HepG2 (cell line): Measurements from ENCODE around the gene ABCC12. TPM values are rescaled to one million over a fixed set of nuclear protein-coding genes. Genes with fewer than 3 reads are reported as not detected.

Experiments
- AHR ChIP-seq: IDR thresholded peaks from 2 replicates; pipeline ENCODE4 v1.6.1; 2018; ENCODE audit warnings: missing genetic modification reagents, missing compliant biosample characterization
- ARNT2 ChIP-seq: sonication (generic); formaldehyde crosslinking; IDR thresholded peaks from 2 replicates; pipeline ENCODE4 v1.8.0; 2022; ENCODE audit warnings: mild to moderate bottlenecking, low read depth, missing genetic modification reagents, moderate library complexity
- HNRNPLL ChIP-seq: fragments of 200-400 bp; formaldehyde crosslinking; IDR thresholded peaks from 2 replicates; pipeline ENCODE4 v1.6.1; 2017; ENCODE audit warnings: mild to moderate bottlenecking, low read depth, low read length; ENCODE audit not compliant: poor library complexity, severe bottlenecking
- IKZF4 ChIP-seq: sonication (generic); formaldehyde crosslinking; IDR thresholded peaks from 2 replicates; pipeline ENCODE4 v1.5.1; 2020; ENCODE audit warnings: borderline replicate concordance, mild to moderate bottlenecking, low read depth, missing genetic modification reagents; ENCODE audit errors: not compliant biosample characterization
- KLF12 ChIP-seq: sonication (generic); formaldehyde crosslinking; IDR thresholded peaks from 2 replicates; pipeline ENCODE4 v1.4.0; 2020; ENCODE audit warnings: missing genetic modification reagents, borderline replicate concordance
- KMT2A ChIP-seq: sonication (generic); formaldehyde crosslinking; IDR thresholded peaks from 2 replicates; pipeline ENCODE4 v1.4.0; 2020; ENCODE audit warnings: missing genetic modification reagents
- MED1 ChIP-seq: sonication (generic); formaldehyde crosslinking; IDR thresholded peaks from 2 replicates; pipeline ENCODE4 v1.4.0; 2020; ENCODE audit warnings: missing genetic modification reagents
- NR2F2 ChIP-seq: IDR thresholded peaks from 2 replicates; pipeline ENCODE4 v1.6.1; 2012; ENCODE audit warnings: low read depth, inconsistent platforms, borderline replicate concordance
- SNAI1 ChIP-seq: sonication (generic); formaldehyde crosslinking; IDR thresholded peaks from 2 replicates; pipeline ENCODE4 v1.5.0; 2020; ENCODE audit warnings: mild to moderate bottlenecking, missing genetic modification reagents, borderline replicate concordance
- TBP ChIP-seq: sonication (generic); formaldehyde crosslinking; IDR thresholded peaks from 2 replicates; pipeline ENCODE4 v1.5.0; 2020; ENCODE audit warnings: missing genetic modification reagents
- ZMYM2 ChIP-seq: sonication (generic); formaldehyde crosslinking; IDR thresholded peaks from 2 replicates; pipeline ENCODE4 v1.8.0; 2022; ENCODE audit warnings: mild to moderate bottlenecking, missing genetic modification reagents
- ZNF460 ChIP-seq: sonication (generic); formaldehyde crosslinking; IDR thresholded peaks from 2 replicates; pipeline ENCODE4 v1.5.1; 2020; ENCODE audit warnings: missing genetic modification reagents, mild to moderate bottlenecking, borderline replicate concordance
- ZNF660 ChIP-seq: sonication (generic); formaldehyde crosslinking; IDR thresholded peaks from 2 replicates; pipeline ENCODE4 v1.5.1; 2020; ENCODE audit warnings: mild to moderate bottlenecking, low read depth, missing genetic modification reagents, borderline replicate concordance
- ZNF777 ChIP-seq: sonication (generic); formaldehyde crosslinking; IDR thresholded peaks from 2 replicates; pipeline ENCODE4 v1.4.0; 2020; ENCODE audit warnings: missing genetic modification reagents
- ZNF891 ChIP-seq: sonication (generic); formaldehyde crosslinking; IDR thresholded peaks from 2 replicates; pipeline ENCODE4 v1.5.0; 2020; ENCODE audit warnings: mild to moderate bottlenecking, missing genetic modification reagents
- ZSCAN31 ChIP-seq: sonication (generic); formaldehyde crosslinking; IDR thresholded peaks from 2 replicates; pipeline ENCODE4 v1.5.0; 2020; ENCODE audit warnings: low read depth, mild to moderate bottlenecking, missing genetic modification reagents
- polyA plus RNA-seq, 8 experiments: library from polyadenylated mRNA; depleted of rRNA in 3 of 8; stranded (reverse) in 7 of 8; unstranded in 1 of 8; fragments of >200 nt; fragmentation: Illumina TruSeq in 4 of 8; extraction: Trizol in 4 of 8; gene quantifications; 2 replicates each; pipeline versions ENCODE4 v1.2.1 to v1.2.3, GENCODE V29; 2011 to 2016; ENCODE audit warnings: low read depth in 4 of 8, missing spikeins in 1 of 8, mixed read lengths in 1 of 8; ENCODE audit not compliant: insufficient read depth in 1 of 8
- total RNA-seq, 5 experiments: library from RNA; depleted of rRNA; stranded (reverse); fragments of >200 nt; fragmentation: Illumina TruSeq; extraction: Trizol; gene quantifications; 2 replicates each; pipeline ENCODE4 v1.2.3, GENCODE V29; 2016; ENCODE audit warnings: low read depth in 1 of 5
- TF ChIP-seq, protein P1 (sequence below): sonication (generic); formaldehyde crosslinking; IDR thresholded peaks from 2 replicates; pipeline ENCODE4 v1.8.0; 2022; ENCODE audit warnings: missing genetic modification reagents, mild to moderate bottlenecking, moderate library complexity, borderline replicate concordance
- TF ChIP-seq, protein P2 (sequence below): sonication (generic); formaldehyde crosslinking; IDR thresholded peaks from 2 replicates; pipeline ENCODE4 v1.9.0; 2022; ENCODE audit warnings: missing genetic modification reagents, mild to moderate bottlenecking, borderline replicate concordance
- TF ChIP-seq, protein P3 (sequence below): IDR thresholded peaks from 2 replicates; pipeline ENCODE4 v1.6.1; 2012; ENCODE audit warnings: low read length, improper control_type of control experiment
- TF ChIP-seq, protein P4 (sequence below): sonication (generic); formaldehyde crosslinking; IDR thresholded peaks from 2 replicates; pipeline ENCODE4 v1.8.1; 2023; ENCODE audit warnings: missing genetic modification reagents, inconsistent platforms, borderline replicate concordance

ABCC12 gene
- total and polyA plus RNA-seq, 2 of the 13 experiments (the other 11 are each of a cell fraction or from before 2014, with no cell fraction given): not detected

DNA sequence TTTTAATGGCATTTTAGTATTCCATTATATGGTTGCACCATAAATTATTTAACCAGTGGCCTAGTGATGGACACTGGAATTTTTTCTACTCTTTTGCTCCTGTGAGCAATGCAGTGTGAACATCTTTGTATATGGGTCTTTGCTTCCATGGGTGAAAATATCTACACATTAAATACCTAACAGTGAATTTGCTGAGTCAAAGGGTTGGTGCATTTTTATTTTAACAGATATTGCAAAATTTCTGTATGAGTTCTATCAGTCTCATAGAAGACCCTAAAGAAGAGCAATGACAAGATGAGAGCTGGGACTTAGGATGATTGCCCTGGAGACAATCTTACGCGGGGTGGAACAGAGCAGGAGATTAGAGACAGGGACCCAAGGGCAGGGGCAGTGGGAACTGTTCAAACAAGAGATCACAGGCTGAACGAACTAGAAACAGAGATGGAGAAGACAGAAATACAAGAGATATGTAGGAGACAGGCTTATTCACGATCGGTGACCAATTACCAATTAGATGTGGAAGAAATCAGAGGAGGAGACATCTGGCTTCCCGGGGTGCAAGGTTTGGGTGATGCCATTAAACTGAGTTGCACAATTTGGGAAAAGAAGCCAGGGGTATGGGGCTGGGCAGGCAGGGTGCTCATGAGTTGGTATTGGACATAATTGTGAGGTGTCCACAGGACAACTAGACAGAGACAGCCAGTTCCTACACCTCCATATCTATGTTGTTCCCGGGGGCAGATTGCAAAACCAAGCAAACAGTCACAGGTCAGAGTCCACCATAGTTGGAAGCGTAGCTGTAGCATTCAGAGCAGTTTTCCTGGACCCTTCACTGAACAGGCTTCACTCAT is 48.4 kb upstream of the ABCC12 start (continued):
- TF ChIP-seq ZNF660 (no peak), HNRNPLL (no peak), KLF12 (CRISPR knock-in tag) (0 out of 2 replicates have a peak, but pooled peaks have one; percentile 14), ZNF777 (CRISPR knock-in tag) (no peak), ZMYM2 (CRISPR knock-in tag) (no peak), MED1 (CRISPR knock-in tag) (peak; percentile 97), ZSCAN31 (peak; percentile 66; the same call in 1 of the 2 replicates), ZNF891 (peak; percentile 40; the same call in 1 of the 2 replicates), IKZF4 (CRISPR knock-in tag) (no peak), AHR (CRISPR knock-in tag) (0 out of 2 replicates have a peak, but pooled peaks have one; percentile 64), ZNF460 (CRISPR knock-in tag) (peak; percentile 30; the same call in 1 of the 2 replicates), SNAI1 (CRISPR knock-in tag) (no peak), KMT2A (peak; percentile 59; the same call in 1 of the 2 replicates), NR2F2 (no peak; the same call in 1 of the 2 replicates), TBP (CRISPR knock-in tag) (no peak), ARNT2 (CRISPR knock-in tag) (peak; percentile 74)
- TF ChIP-seq, protein P1, sequence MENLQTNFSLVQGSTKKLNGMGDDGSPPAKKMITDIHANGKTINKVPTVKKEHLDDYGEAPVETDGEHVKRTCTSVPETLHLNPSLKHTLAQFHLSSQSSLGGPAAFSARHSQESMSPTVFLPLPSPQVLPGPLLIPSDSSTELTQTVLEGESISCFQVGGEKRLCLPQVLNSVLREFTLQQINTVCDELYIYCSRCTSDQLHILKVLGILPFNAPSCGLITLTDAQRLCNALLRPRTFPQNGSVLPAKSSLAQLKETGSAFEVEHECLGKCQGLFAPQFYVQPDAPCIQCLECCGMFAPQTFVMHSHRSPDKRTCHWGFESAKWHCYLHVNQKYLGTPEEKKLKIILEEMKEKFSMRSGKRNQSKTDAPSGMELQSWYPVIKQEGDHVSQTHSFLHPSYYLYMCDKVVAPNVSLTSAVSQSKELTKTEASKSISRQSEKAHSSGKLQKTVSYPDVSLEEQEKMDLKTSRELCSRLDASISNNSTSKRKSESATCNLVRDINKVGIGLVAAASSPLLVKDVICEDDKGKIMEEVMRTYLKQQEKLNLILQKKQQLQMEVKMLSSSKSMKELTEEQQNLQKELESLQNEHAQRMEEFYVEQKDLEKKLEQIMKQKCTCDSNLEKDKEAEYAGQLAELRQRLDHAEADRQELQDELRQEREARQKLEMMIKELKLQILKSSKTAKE (CRISPR knock-in tag): peak; percentile 86
- TF ChIP-seq, protein P2, sequence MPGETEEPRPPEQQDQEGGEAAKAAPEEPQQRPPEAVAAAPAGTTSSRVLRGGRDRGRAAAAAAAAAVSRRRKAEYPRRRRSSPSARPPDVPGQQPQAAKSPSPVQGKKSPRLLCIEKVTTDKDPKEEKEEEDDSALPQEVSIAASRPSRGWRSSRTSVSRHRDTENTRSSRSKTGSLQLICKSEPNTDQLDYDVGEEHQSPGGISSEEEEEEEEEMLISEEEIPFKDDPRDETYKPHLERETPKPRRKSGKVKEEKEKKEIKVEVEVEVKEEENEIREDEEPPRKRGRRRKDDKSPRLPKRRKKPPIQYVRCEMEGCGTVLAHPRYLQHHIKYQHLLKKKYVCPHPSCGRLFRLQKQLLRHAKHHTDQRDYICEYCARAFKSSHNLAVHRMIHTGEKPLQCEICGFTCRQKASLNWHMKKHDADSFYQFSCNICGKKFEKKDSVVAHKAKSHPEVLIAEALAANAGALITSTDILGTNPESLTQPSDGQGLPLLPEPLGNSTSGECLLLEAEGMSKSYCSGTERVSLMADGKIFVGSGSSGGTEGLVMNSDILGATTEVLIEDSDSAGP (CRISPR knock-in tag): peak; percentile 54
- TF ChIP-seq, protein P3, sequence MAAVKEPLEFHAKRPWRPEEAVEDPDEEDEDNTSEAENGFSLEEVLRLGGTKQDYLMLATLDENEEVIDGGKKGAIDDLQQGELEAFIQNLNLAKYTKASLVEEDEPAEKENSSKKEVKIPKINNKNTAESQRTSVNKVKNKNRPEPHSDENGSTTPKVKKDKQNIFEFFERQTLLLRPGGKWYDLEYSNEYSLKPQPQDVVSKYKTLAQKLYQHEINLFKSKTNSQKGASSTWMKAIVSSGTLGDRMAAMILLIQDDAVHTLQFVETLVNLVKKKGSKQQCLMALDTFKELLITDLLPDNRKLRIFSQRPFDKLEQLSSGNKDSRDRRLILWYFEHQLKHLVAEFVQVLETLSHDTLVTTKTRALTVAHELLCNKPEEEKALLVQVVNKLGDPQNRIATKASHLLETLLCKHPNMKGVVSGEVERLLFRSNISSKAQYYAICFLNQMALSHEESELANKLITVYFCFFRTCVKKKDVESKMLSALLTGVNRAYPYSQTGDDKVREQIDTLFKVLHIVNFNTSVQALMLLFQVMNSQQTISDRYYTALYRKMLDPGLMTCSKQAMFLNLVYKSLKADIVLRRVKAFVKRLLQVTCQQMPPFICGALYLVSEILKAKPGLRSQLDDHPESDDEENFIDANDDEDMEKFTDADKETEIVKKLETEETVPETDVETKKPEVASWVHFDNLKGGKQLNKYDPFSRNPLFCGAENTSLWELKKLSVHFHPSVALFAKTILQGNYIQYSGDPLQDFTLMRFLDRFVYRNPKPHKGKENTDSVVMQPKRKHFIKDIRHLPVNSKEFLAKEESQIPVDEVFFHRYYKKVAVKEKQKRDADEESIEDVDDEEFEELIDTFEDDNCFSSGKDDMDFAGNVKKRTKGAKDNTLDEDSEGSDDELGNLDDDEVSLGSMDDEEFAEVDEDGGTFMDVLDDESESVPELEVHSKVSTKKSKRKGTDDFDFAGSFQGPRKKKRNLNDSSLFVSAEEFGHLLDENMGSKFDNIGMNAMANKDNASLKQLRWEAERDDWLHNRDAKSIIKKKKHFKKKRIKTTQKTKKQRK: no peak
- TF ChIP-seq, protein P4, sequence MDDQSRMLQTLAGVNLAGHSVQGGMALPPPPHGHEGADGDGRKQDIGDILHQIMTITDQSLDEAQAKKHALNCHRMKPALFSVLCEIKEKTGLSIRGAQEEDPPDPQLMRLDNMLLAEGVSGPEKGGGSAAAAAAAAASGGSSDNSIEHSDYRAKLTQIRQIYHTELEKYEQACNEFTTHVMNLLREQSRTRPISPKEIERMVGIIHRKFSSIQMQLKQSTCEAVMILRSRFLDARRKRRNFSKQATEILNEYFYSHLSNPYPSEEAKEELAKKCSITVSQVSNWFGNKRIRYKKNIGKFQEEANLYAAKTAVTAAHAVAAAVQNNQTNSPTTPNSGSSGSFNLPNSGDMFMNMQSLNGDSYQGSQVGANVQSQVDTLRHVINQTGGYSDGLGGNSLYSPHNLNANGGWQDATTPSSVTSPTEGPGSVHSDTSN: no peak
